Measurements from ENCODE around the gene ACKR2. TPM values are rescaled to one million over a fixed set of nuclear protein-coding genes. Genes with fewer than 3 reads are reported as not detected.
"Not testable (repeated sequence)": the region's sequence is repeated elsewhere in the genome, so short reads cannot be mapped to it uniquely, and the experiment has no call there.

ACKR2 gene
- polyA plus RNA-seq, 1 donor from 2014 or later = not detected

- H3K4me1 Mint-ChIP-seq, H3K27me3 Mint-ChIP-seq, H3K4me3 Mint-ChIP-seq, H3K36me3 Mint-ChIP-seq, H3K27ac Mint-ChIP-seq, H3K9me3 Mint-ChIP-seq: not testable (repeated sequence)
Observed at GRCh38 chr3:42811118-42811883, 2.1 kb downstream of the ACKR2 start.

DNA sequence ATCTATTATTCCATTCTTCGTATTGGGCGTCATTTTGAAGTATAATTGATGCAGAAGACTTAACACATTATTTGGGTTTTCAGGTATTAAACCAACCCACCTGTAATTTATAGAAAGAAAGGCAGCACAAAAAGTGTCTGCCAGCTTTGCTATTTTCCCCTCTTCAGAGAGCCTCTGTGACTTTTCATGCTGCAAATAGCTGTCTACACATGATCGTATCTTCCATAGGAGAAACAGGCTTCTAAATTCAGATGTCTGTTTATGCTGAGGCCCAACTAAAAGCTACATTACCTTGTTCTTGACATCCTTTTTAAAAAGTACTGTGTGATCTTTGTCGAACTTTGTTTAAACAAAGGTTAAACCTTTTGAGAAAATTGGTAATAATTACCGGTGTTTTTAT lies 5.0 kb downstream of the ACKR2 start:
- H3K27me3 Mint-ChIP-seq = peaks cover 2% of the 10 kb centered on the region
- H3K9me3 Mint-ChIP-seq = no peaks in the 10 kb centered on the region
- H3K27ac Mint-ChIP-seq = no peak overlapping the region
- H3K4me1 Mint-ChIP-seq = no peaks in the 10 kb centered on the region
- no peaks in the 10 kb centered on the region for H3K36me3 Mint-ChIP-seq
- no peak overlapping the region for H3K4me3 Mint-ChIP-seq

GRCh38 chr3:42814914-42815507 lies 5.8 kb downstream of the ACKR2 start:
- H3K27me3 Mint-ChIP-seq = peaks cover 3% of the 10 kb centered on the region
- H3K4me1 Mint-ChIP-seq = no peaks in the 10 kb centered on the region
- H3K9me3 Mint-ChIP-seq = no peaks in the 10 kb centered on the region
- no peak overlapping the region for H3K27ac Mint-ChIP-seq
- no peak overlapping the region for H3K4me3 Mint-ChIP-seq
- H3K36me3 Mint-ChIP-seq = no peaks in the 10 kb centered on the region

DNA sequence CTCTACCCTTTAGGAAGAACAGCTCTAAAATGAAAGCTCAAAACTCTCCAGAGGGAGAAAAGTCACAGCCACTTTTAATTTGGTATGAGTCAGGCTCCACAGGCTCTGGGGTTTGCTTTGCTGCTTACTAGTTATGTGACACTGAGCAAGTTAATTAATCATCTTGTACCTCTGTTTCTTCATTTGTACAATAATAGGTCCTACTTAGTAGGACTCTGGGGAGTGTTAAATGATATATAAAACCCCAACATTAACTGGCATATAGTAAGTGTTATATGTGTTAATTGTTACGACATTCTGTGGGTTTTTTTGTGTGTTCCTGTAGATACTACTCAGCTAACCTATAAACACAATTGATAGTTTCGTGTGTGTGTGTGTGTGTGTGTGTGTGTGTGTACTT lies 6.6 kb downstream of the ACKR2 start:
- Mint-ChIP-seq H3K9me3 (no peaks in the 10 kb centered on the region), H3K27me3 (peaks cover 3% of the 10 kb centered on the region), H3K36me3 (no peaks in the 10 kb centered on the region), H3K27ac (no peak overlapping the region), H3K4me3 (no peak overlapping the region), H3K4me1 (no peaks in the 10 kb centered on the region)

DNA sequence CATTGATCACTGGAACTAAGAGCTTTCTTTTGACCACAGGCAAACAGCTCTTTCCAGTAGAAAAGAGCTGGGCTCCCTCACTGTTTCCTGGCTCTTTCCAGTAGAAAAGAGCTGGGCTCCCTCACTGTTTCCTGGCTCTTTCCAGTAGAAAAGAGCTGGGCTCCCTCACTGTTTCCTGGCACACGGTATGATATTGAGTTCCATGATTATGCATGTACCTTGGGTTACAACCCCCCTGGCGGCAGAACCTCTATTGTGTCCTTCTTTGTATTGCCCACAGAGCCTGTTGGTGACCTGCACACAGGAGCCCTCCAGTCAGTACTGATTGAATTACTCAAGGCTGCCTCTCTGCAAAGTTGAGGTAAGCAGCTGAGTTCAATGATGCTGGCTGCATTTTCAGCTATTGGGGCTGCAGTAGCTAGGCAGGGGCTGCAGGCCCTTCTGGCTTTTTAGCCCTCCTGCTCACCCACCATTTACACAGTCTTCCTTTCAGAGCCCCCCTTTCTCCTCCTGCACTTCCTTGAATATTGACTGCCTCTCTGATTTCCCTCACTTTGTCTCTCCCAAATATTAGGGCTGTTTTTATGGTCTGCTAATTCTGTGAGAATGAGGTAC lies 10.2 kb downstream of the ACKR2 start:
- Mint-ChIP-seq H3K9me3 (peaks cover 0 to 2% (median 0%) of the 10 kb centered on the region in 3 donors), H3K4me3 (no peak overlapping the region), H3K27ac (no peak overlapping the region), H3K36me3 (no peaks in the 10 kb centered on the region), H3K27me3 (peaks cover 3% of the 10 kb centered on the region), H3K4me1 (peaks cover 0 to 1% (median 0%) of the 10 kb centered on the region in 3 donors)

- no peak overlapping the region for H3K4me3 Mint-ChIP-seq
- peaks cover 0 to 5% (median 2%) of the 10 kb centered on the region in 3 donors for H3K9me3 Mint-ChIP-seq
- no peak overlapping the region for H3K27ac Mint-ChIP-seq
- H3K4me1 Mint-ChIP-seq = peaks cover 0 to 1% (median 0%) of the 10 kb centered on the region in 3 donors
- no peaks in the 10 kb centered on the region for H3K36me3 Mint-ChIP-seq
- H3K27me3 Mint-ChIP-seq = peaks cover 2% of the 10 kb centered on the region
Observed at GRCh38 chr3:42820746-42821051, 11.5 kb downstream of the ACKR2 start.

DNA sequence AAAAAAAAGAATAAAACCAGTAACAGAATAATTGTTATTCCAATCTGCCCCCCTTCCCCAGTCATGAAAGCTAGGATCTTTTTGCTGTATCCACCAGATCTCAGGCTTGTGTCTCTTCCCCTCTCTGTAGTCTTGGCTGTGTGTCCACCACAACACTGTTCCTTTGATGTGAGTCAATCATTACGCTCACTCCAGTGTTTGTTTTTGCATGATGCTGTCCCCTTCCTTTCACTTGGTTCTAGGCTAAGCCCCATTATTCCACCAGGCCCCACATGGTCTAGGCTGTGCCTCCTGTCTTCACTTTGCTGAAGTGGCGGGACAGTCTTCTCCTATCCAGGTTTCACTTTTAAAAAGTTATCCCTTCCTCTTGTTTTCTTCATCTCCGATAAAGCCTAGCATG lies 13.6 kb downstream of the ACKR2 start:
- Mint-ChIP-seq H3K36me3 (no peaks in the 10 kb centered on the region), H3K27ac (no peak overlapping the region), H3K9me3 (peaks cover 0 to 5% (median 2%) of the 10 kb centered on the region in 3 donors), H3K4me1 (peaks cover 0 to 1% (median 0%) of the 10 kb centered on the region in 3 donors), H3K27me3 (peaks cover 4% of the 10 kb centered on the region), H3K4me3 (no peak overlapping the region)

- Mint-ChIP-seq H3K9me3 (peaks cover 0 to 5% (median 2%) of the 10 kb centered on the region in 3 donors), H3K27ac (no peak overlapping the region), H3K36me3 (no peaks in the 10 kb centered on the region), H3K27me3 (peaks cover 4% of the 10 kb centered on the region), H3K4me1 (peaks cover 0 to 1% (median 0%) of the 10 kb centered on the region in 3 donors), H3K4me3 (no peak overlapping the region)
Observed at GRCh38 chr3:42823351-42823750, 14.1 kb downstream of the ACKR2 start.

DNA sequence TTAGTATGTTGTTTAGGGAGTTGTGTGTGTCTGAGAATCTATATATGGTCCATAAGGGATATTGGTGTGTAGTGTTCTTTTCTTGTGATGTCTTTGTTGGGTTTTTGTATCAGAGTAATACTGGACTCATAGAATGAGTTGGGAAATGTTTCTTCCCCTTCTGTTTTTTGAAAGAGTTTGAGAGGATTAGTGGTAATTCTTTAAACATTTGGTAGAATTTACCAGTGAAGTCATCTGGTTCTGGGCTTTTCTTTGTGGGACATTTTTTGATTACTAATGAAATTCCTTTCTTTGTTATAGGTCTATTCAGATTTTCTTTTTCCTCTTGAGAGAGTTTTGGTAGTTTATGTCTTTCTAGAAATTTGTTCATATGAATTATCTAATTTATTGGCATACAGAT lies 16.9 kb downstream of the ACKR2 start:
- Mint-ChIP-seq H3K27ac (no peak overlapping the region), H3K9me3 (peaks cover 0 to 5% (median 2%) of the 10 kb centered on the region in 3 donors), H3K27me3 (peaks cover 3% of the 10 kb centered on the region), H3K4me1 (peaks cover 0 to 1% (median 0%) of the 10 kb centered on the region in 3 donors), H3K4me3 (no peak overlapping the region), H3K36me3 (no peaks in the 10 kb centered on the region)

DNA sequence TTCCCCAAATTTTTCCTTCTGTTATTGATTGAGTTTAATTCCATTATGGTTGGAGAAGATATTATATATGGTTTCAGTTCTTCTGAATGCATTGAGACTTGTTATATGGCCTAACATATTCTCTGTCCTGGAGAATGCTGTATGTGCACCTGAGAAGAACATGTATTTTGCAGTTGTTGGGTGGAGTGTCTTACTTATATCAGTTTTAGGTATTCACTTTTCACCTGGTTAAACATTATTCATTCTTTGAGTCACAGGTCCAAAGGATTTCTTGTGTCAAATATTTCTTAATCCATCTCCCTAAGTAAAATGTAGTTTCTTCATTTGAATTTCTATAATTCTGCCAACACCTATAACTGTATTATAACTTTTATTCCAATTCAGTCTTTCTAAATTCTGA lies 17.8 kb downstream of the ACKR2 start:
- peaks cover 0 to 5% (median 2%) of the 10 kb centered on the region in 3 donors for H3K9me3 Mint-ChIP-seq
- H3K27me3 Mint-ChIP-seq = peaks cover 3% of the 10 kb centered on the region
- H3K36me3 Mint-ChIP-seq = no peaks in the 10 kb centered on the region
- no peak overlapping the region for H3K27ac Mint-ChIP-seq
- H3K4me3 Mint-ChIP-seq = no peak overlapping the region
- H3K4me1 Mint-ChIP-seq = peaks cover 0 to 3% (median 3%) of the 10 kb centered on the region in 3 donors

DNA sequence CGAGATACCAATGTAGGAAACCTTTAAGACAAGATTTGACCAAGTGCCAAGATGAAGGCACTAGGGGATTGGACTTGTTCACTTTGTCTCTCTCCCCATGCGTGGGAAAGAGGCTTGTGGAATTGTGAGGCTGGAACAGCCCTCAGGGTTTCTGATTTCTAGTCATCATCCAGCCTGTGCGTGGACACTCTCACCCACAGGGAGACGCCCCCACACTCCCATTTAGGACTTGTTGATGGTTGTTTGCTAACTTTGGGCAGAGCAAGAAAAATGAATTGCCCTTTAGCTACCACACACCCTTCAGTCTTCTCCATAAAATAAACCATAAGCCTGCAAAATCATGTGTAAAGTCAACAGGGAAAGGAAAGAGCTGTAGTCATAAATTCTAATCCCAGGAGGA lies 18.4 kb downstream of the ACKR2 start:
- no peak overlapping the region for H3K27ac Mint-ChIP-seq
- no peaks in the 10 kb centered on the region for H3K36me3 Mint-ChIP-seq
- peaks cover 0 to 5% (median 2%) of the 10 kb centered on the region in 3 donors for H3K9me3 Mint-ChIP-seq
- H3K4me3 Mint-ChIP-seq = no peak overlapping the region
- peaks cover 3% of the 10 kb centered on the region for H3K27me3 Mint-ChIP-seq
- H3K4me1 Mint-ChIP-seq = peaks cover 0 to 3% (median 3%) of the 10 kb centered on the region in 3 donors

- Mint-ChIP-seq H3K36me3 (no peaks in the 10 kb centered on the region), H3K27me3 (peaks cover 3% of the 10 kb centered on the region), H3K4me1 (peaks cover 0 to 3% (median 2%) of the 10 kb centered on the region in 3 donors), H3K9me3 (peaks cover 0 to 5% (median 2%) of the 10 kb centered on the region in 3 donors), H3K4me3 (no peak overlapping the region), H3K27ac (no peak overlapping the region)
Observed at GRCh38 chr3:42829083-42829627, 19.9 kb downstream of the ACKR2 start.

DNA sequence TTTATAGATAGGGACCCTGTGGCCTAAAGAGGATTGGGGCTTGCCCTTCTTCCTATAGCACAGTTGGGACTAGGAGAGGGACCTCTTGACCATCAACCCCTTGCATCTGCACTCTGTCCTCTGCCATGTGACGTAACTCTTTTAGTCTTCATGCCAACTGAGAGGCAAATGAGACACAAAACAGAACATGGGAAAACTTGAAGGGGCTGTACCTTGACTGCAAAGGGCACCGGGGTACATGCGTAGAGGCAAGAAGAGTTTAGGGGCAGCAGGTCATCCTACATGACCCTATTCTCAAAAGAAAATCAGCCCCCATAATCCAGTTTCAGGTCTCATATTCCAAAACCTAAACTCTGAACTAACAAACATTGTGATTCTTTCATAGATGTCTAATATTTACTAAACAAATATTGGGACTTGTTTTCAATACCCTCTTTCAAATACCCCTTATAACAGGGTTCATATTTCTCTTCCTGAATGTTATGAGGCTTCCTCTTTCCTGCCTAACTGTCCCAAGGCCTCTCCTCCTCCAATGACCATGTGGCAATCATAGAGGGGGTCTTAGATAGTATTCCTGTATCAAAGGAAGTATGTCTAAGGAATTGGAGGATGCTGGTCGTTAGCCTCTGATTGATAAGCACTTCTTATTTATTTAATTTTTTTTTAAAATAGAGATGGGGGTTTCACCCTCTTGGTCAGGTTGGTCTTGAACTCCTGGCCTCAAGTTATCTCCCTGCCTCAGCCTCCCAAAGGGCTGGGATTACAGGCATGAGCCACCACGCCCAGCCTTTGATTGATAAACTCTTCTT lies 20.6 kb downstream of the ACKR2 start:
- H3K27ac Mint-ChIP-seq = no peak overlapping the region
- no peak overlapping the region for H3K4me3 Mint-ChIP-seq
- no peaks in the 10 kb centered on the region for H3K36me3 Mint-ChIP-seq
- H3K27me3 Mint-ChIP-seq = peaks cover 3% of the 10 kb centered on the region
- H3K4me1 Mint-ChIP-seq = peaks cover 0 to 3% (median 2%) of the 10 kb centered on the region in 3 donors
- peaks cover 0 to 2% (median 0%) of the 10 kb centered on the region in 3 donors for H3K9me3 Mint-ChIP-seq

- H3K4me1 Mint-ChIP-seq = peaks cover 0 to 3% (median 2%) of the 10 kb centered on the region in 3 donors
Observed at GRCh38 chr3:42830437-42831320, 21.4 kb downstream of the ACKR2 start.

More at GRCh38 chr3:42830437-42831320, 21.4 kb downstream of the ACKR2 start:
- no peaks in the 10 kb centered on the region for H3K9me3 Mint-ChIP-seq
- H3K4me3 Mint-ChIP-seq = no peak overlapping the region
- H3K27ac Mint-ChIP-seq = peak overlapping the region in 1 of 3 donors; percentile 45
- peaks cover 3% of the 10 kb centered on the region for H3K27me3 Mint-ChIP-seq
- H3K36me3 Mint-ChIP-seq = no peaks in the 10 kb centered on the region
